IMR-90 (cell line): ENCODE measurements around the gene EHD4. TPM values are rescaled to one million over a fixed set of nuclear protein-coding genes. Genes with fewer than 3 reads are reported as not detected.
A peak's percentile ranks its signal among the peaks of the same experiment; 100 is the strongest.

Source experiments
- ATAC-seq: fragments of 200-7000 bp; cut with Tn5 transposase; 2 replicates; pipeline ENCODE4 v1.9.1; 2020; ENCODE audit warnings: low read depth, mild to moderate bottlenecking, moderate library complexity
- BruUV-seq: library from RNA; stranded (reverse); fragments of 400-500 nt; replicated peaks from 2 replicates; lab custom pipeline; 2021; lab: Mats Ljungman, UMichigan
- CTCF ChIA-PET: fragments of 300-600 bp; formaldehyde crosslinking; extraction: SDS; loops from one replicate; lab custom pipeline; 2021; ENCODE audit warnings: antibody characterized with exemption; lab: Yijun Ruan, JAX
- POLR2A ChIA-PET: fragments of 300-600 bp; sonication (Branson Sonifier 250); formaldehyde crosslinking; loops from one replicate; lab custom pipeline; 2022; ENCODE audit warnings: antibody characterized with exemption; ENCODE audit not compliant: unreplicated experiment; lab: Charles Lee
- DNase-seq: peaks from one replicate; pipeline ENCODE4 v3.0.0; 2013
- H2AFZ ChIP-seq: replicated peaks from 2 replicates; pipeline ENCODE3; 2013; ENCODE audit warnings: low read length, mild to moderate bottlenecking; ENCODE audit not compliant: poor library complexity
- H2AK5ac ChIP-seq: 2 replicates; pipeline ENCODE4 v1.6.1; 2013; ENCODE audit warnings: low read depth, low read length, inconsistent platforms
- H2AK9ac ChIP-seq: replicated peaks from 2 replicates; pipeline ENCODE3; 2013; ENCODE audit warnings: mild to moderate bottlenecking, low read depth, low read length, moderate library complexity; ENCODE audit not compliant: poor library complexity
- H2BK120ac ChIP-seq: 2 replicates; pipeline ENCODE4 v1.6.1; 2013; ENCODE audit warnings: low read depth, low read length, inconsistent platforms
- H2BK15ac ChIP-seq: 3 replicates; pipeline ENCODE4 v1.6.1; 2013; ENCODE audit warnings: low read depth, low read length, inconsistent platforms
- H2BK20ac ChIP-seq: 2 replicates; pipeline ENCODE4 v1.6.1; 2013; ENCODE audit warnings: low read depth, mild to moderate bottlenecking, inconsistent platforms, low read length, moderate library complexity
- H2BK5ac ChIP-seq: 2 replicates; pipeline ENCODE4 v1.6.1; 2013; ENCODE audit warnings: mild to moderate bottlenecking, low read depth, low read length, inconsistent platforms; ENCODE audit not compliant: poor library complexity, severe bottlenecking
- H3K14ac ChIP-seq: replicated peaks from 2 replicates; pipeline ENCODE4 v1.6.1; 2013; ENCODE audit warnings: low read depth, low read length, inconsistent platforms
- H3K18ac ChIP-seq: 2 replicates; pipeline ENCODE4 v1.6.1; 2013; ENCODE audit warnings: low read depth, low read length, control low read depth
- H3K23ac ChIP-seq: 2 replicates; pipeline ENCODE4 v1.6.1; 2013; ENCODE audit warnings: low read depth, low read length, inconsistent platforms
- H3K27ac ChIP-seq: 2 replicates; pipeline ENCODE4 v1.5.1; 2013; ENCODE audit warnings: mild to moderate bottlenecking, control low read depth, low read length; ENCODE audit not compliant: insufficient read depth
- H3K27me3 ChIP-seq: 2 replicates; pipeline ENCODE4 v1.6.1; 2013; ENCODE audit warnings: low read length; ENCODE audit not compliant: control insufficient read depth, insufficient read depth
- H3K36me3 ChIP-seq: 2 replicates; pipeline ENCODE4 v1.6.1; 2013; ENCODE audit warnings: low read length, mixed read lengths; ENCODE audit not compliant: control insufficient read depth, insufficient read depth
- H3K4ac ChIP-seq: 2 replicates; pipeline ENCODE4 v1.6.1; 2013; ENCODE audit warnings: low read depth, low read length, inconsistent platforms
- H3K4me1 ChIP-seq: 2 replicates; pipeline ENCODE4 v1.6.1; 2013; ENCODE audit warnings: low read length, mixed read lengths; ENCODE audit not compliant: control insufficient read depth, insufficient read depth
- H3K4me2 ChIP-seq: 2 replicates; pipeline ENCODE4 v1.6.1; 2013; ENCODE audit warnings: low read depth, mild to moderate bottlenecking, control low read depth, low read length, moderate library complexity
- H3K4me3 ChIP-seq: 2 replicates; pipeline ENCODE4 v1.5.1; 2013; ENCODE audit warnings: low read depth, mild to moderate bottlenecking, control low read depth, low read length, moderate library complexity; ENCODE audit not compliant: insufficient read depth
- H3K56ac ChIP-seq: 2 replicates; pipeline ENCODE4 v1.6.1; 2013; ENCODE audit warnings: low read length, inconsistent platforms; ENCODE audit not compliant: insufficient read depth; ENCODE audit errors: extremely low read depth
- H3K79me1 ChIP-seq, 2 experiments: 2 replicates each; pipeline ENCODE4 v1.6.1; 2013; ENCODE audit warnings: low read length in 2 of 2, inconsistent platforms in 1 of 2, low read depth in 1 of 2
- H3K9ac ChIP-seq: 2 replicates; pipeline ENCODE4 v1.6.1; 2013; ENCODE audit warnings: low read depth, low read length, control low read depth
- H3K9me1 ChIP-seq: 2 replicates; pipeline ENCODE4 v1.6.1; 2013; ENCODE audit warnings: low read length, inconsistent platforms; ENCODE audit not compliant: insufficient read depth
- H3K9me3 ChIP-seq: 2 replicates; pipeline ENCODE4 v1.6.1; 2013; ENCODE audit warnings: low read length; ENCODE audit not compliant: control insufficient read depth, insufficient read depth
- H4K20me1 ChIP-seq: 2 replicates; pipeline ENCODE4 v1.6.1; 2013; ENCODE audit warnings: low read length, inconsistent platforms; ENCODE audit not compliant: insufficient read depth
- H4K5ac ChIP-seq: 2 replicates; pipeline ENCODE4 v1.6.1; 2013; ENCODE audit warnings: mild to moderate bottlenecking, low read depth, low read length, control low read depth
- H4K8ac ChIP-seq, 2 experiments: 2 replicates each; pipeline ENCODE4 v1.6.1; 2013; ENCODE audit warnings: low read depth in 2 of 2, low read length in 2 of 2, control low read depth in 1 of 2, inconsistent platforms in 1 of 2
- H4K91ac ChIP-seq: 2 replicates; pipeline ENCODE4 v1.6.1; 2013; ENCODE audit warnings: low read depth, low read length, inconsistent platforms; ENCODE audit not compliant: insufficient read depth
- BHLHE40 ChIP-seq: fragments of 150-350 bp; IDR thresholded peaks from 2 replicates; pipeline ENCODE4 v1.6.1; 2016; ENCODE audit warnings: mild to moderate bottlenecking, low read depth, low read length
- CEBPB ChIP-seq: IDR thresholded peaks from 2 replicates; pipeline ENCODE4 v1.6.1; 2012; ENCODE audit warnings: low read depth, low read length, improper control_type of control experiment
- CHD1 ChIP-seq: IDR thresholded peaks from 2 replicates; pipeline ENCODE4 v1.6.1; 2012; ENCODE audit warnings: low read depth, low read length, improper control_type of control experiment
- CTCF ChIP-seq: conservative IDR thresholded peaks from 2 replicates; pipeline ENCODE4 v1.5.1; 2012; ENCODE audit warnings: mild to moderate bottlenecking, low read depth, low read length, improper control_type of control experiment
- ELK1 ChIP-seq: fragments of 150-350 bp; IDR thresholded peaks from 2 replicates; pipeline ENCODE4 v1.6.1; 2016; ENCODE audit warnings: low read depth, mild to moderate bottlenecking, low read length, moderate library complexity, borderline replicate concordance
- FOS ChIP-seq: fragments of 150-350 bp; IDR thresholded peaks from 2 replicates; pipeline ENCODE4 v1.6.1; 2016; ENCODE audit warnings: low read depth, low read length
- MAFK ChIP-seq: IDR thresholded peaks from 2 replicates; pipeline ENCODE4 v1.6.1; 2012; ENCODE audit warnings: low read depth, low read length, improper control_type of control experiment
- MAZ ChIP-seq: IDR thresholded peaks from 2 replicates; pipeline ENCODE4 v1.6.1; 2012; ENCODE audit warnings: low read depth, mild to moderate bottlenecking, low read length, improper control_type of control experiment, moderate library complexity, borderline replicate concordance
- MXI1 ChIP-seq: IDR thresholded peaks from 2 replicates; pipeline ENCODE4 v1.6.1; 2012; ENCODE audit warnings: low read depth, mild to moderate bottlenecking, low read length, moderate library complexity, borderline replicate concordance
- NFE2L2 ChIP-seq: fragments of 150-350 bp; IDR thresholded peaks from 2 replicates; pipeline ENCODE4 v1.6.1; 2016; ENCODE audit warnings: low read depth, mild to moderate bottlenecking, low read length
- POLR2A ChIP-seq: IDR thresholded peaks from 2 replicates; pipeline ENCODE4 v1.6.1; 2012; ENCODE audit warnings: mild to moderate bottlenecking, low read depth, low read length
- RAD21 ChIP-seq: IDR thresholded peaks from 2 replicates; pipeline ENCODE4 v1.6.1; 2012; ENCODE audit warnings: low read length, improper control_type of control experiment
- RCOR1 ChIP-seq: IDR thresholded peaks from 2 replicates; pipeline ENCODE4 v1.6.1; 2012; ENCODE audit warnings: mild to moderate bottlenecking, low read length, improper control_type of control experiment; ENCODE audit not compliant: insufficient replicate concordance
- RFX5 ChIP-seq: IDR thresholded peaks from 2 replicates; pipeline ENCODE4 v1.8.0; 2012; ENCODE audit warnings: low read depth, mild to moderate bottlenecking, low read length, moderate library complexity
- SMC3 ChIP-seq: fragments of 150-350 bp; IDR thresholded peaks from 2 replicates; pipeline ENCODE4 v1.6.1; 2016; ENCODE audit warnings: low read depth, mild to moderate bottlenecking, antibody characterized with exemption, low read length, moderate library complexity
- WGBS, 2 experiments: methylation state at CpG; one replicate each; pipeline versions ENCODE4 v1.1.5 to v1.1.7; 2013; ENCODE audit warnings: missing lambda C conversion rate in 2 of 2; ENCODE audit not compliant: insufficient read length in 1 of 2; ENCODE audit errors: extremely low coverage in 2 of 2; 5-methylcytosine and 5-hydroxymethylcytosine counted together
- dilution Hi-C: fragments of 300-500 bp; cut with HindIII; formaldehyde crosslinking; loops from one replicate; pipeline ENCODE4 v1.14.3; 2018; ENCODE audit warnings: low sequenced_read_pairs; ENCODE audit not compliant: unreplicated experiment
- in situ Hi-C: fragments of 300-500 bp; cut with MboI; formaldehyde crosslinking; loops from 3 replicates; pipeline ENCODE4 v1.14.3; 2019; ENCODE audit warnings: low sequenced_read_pairs, inconsistent platforms, mixed read lengths
- intact Hi-C: fragments of 100-400 bp; cut with micrococcal nuclease; formaldehyde crosslinking; loops from 2 replicates; pipeline ENCODE4 v1.10.0; 2022
- polyA plus RNA-seq, 3 experiments: library from polyadenylated mRNA; depleted of rRNA; stranded (reverse); fragments of >200 nt; gene quantifications; 2 replicates each; pipeline ENCODE4 v1.2.3, GENCODE V29; 2012; ENCODE audit warnings: low replicate concordance in 1 of 3
- total RNA-seq: library from RNA; depleted of rRNA; stranded (reverse); fragments of >200 nt; gene quantifications from 2 replicates; pipeline ENCODE4 v1.2.3, GENCODE V29; 2012
- TF ChIP-seq, protein P1 (sequence below): fragments of 150-350 bp; IDR thresholded peaks from 2 replicates; pipeline ENCODE4 v1.6.1; 2017; ENCODE audit warnings: mild to moderate bottlenecking, antibody characterized with exemption, low read length, low read depth

Gene EHD4
- total and polyA plus RNA-seq, 2 of the 4 experiments (the other 2 are of a cell fraction), result 21.0 to 29.0 TPM

DNA sequence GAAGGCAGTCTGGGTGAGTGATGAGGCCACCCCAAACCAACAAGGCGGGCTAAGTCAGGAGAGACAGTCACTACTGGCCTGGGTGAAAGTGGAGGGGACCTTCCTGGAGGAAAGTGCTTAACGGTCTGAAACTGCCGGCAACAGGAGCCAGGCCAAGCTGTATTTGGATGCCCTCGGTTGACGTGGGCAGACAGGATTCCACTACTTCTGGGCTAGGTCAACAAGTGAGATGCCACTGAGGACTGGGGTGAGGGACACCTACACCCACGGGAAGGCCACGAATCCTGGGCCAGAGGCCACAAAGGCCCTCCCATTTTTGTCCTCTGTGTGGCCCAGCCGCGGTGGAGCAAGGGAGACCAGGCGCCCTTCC lies 90.8 kb downstream of the EHD4 start:
- Histone ChIP-seq H2BK120ac (no peak overlapping the region), H2AFZ (peak overlapping the region; percentile 70), H3K56ac (no peak overlapping the region), H3K14ac (no peak overlapping the region), H3K27ac (no peak overlapping the region), H2AK5ac (no peak overlapping the region), H3K9ac (no peak overlapping the region), H3K18ac (no peak overlapping the region), H3K36me3 (no peaks in the 10 kb centered on the region), H4K20me1 (peaks cover 9% of the 10 kb centered on the region; the same call in 1 of the 2 replicates), H3K4me3 (no peak overlapping the region), H2AK9ac (peak overlapping the region; percentile 8), H3K23ac (no peak overlapping the region), H2BK15ac (no peak overlapping the region), H3K9me3 (no peaks in the 10 kb centered on the region), H4K91ac (no peak overlapping the region), H3K9me1 (no peaks in the 10 kb centered on the region), H2BK20ac (no peak overlapping the region), H2BK5ac (no peak overlapping the region), H3K4ac (no peak overlapping the region), H3K79me1 (no peaks in the 10 kb centered on the region), H3K27me3 (peaks cover 33% of the 10 kb centered on the region), H4K8ac (no peak overlapping the region), H4K5ac (no peak overlapping the region), H3K4me2 (no peak overlapping the region), H3K4me1 (0 out of 2 replicates have a peak, but pooled peaks cover 2% of the 10 kb centered on the region)
- DNase-seq, result no peak
- 40% methylated on average over 2 of the region's 10 CpGs; no CpG with 5 or more reads in 1 of the 2 experiments for WGBS, 2 experiments
- POLR2A ChIA-PET, result no interaction called here
- ATAC-seq, result peak; percentile 18; the same call in 1 of the 2 replicates
- intact Hi-C loops (no loop called here), in situ Hi-C loops (no loop called here), dilution Hi-C loops (no loop called here)
- CTCF ChIA-PET, result interaction anchor here (1.1 kb wide), 1 partner anchor 23 kb away, joined by 4 read pairs; no protein-coding TSS in a partner anchor
- no peak for TF ChIP-seq MXI1
- no peak for TF ChIP-seq NFE2L2
- TF ChIP-seq RAD21, result no peak
- TF ChIP-seq FOS, result no peak
- TF ChIP-seq RFX5, result no peak
- TF ChIP-seq, protein P1, sequence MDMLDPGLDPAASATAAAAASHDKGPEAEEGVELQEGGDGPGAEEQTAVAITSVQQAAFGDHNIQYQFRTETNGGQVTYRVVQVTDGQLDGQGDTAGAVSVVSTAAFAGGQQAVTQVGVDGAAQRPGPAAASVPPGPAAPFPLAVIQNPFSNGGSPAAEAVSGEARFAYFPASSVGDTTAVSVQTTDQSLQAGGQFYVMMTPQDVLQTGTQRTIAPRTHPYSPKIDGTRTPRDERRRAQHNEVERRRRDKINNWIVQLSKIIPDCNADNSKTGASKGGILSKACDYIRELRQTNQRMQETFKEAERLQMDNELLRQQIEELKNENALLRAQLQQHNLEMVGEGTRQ, result no peak
- TF ChIP-seq ELK1, result no peak
- no peak for TF ChIP-seq BHLHE40
- no peak for TF ChIP-seq CTCF
- TF ChIP-seq RCOR1, result no peak
- TF ChIP-seq MAZ, result no peak
- TF ChIP-seq SMC3, result no peak
- no peak for TF ChIP-seq MAFK
- no peak for TF ChIP-seq CHD1
- TF ChIP-seq POLR2A, result no peak
- no peak for TF ChIP-seq CEBPB
- BruUV-seq, result no TSS peak
